H1 (cell line): ENCODE data around the gene RPS21. TPM values are rescaled to one million over a fixed set of nuclear protein-coding genes. Genes with fewer than 3 reads are reported as not detected.

Experiments used
- CTCF ChIA-PET: fragments of 300-600 bp; sonication (Branson Sonifier 250); formaldehyde crosslinking; loops from one replicate; lab custom pipeline; 2021; ENCODE audit not compliant: partially characterized antibody; lab: Charles Lee
- POLR2A ChIA-PET: fragments of 300-600 bp; sonication (Branson Sonifier 250); formaldehyde crosslinking; loops from one replicate; lab custom pipeline; 2021; ENCODE audit warnings: inconsistent platforms; ENCODE audit not compliant: partially characterized antibody; lab: Charles Lee
- DNase-seq, 2 experiments: peaks; one replicate each; pipeline versions ENCODE4 v3.0.0 to v3.0.0-alpha.2; 2010 to 2022; ENCODE audit warnings: low spot score in 2 of 2, low read depth in 1 of 2, mixed read lengths in 1 of 2
- FAIRE-seq: peaks from 2 replicates; lab custom pipeline; 2011; peaks lifted over from hg19 to GRCh38; lab: Jason Lieb, UNC
- H2AFZ ChIP-seq: 2 replicates; pipeline ENCODE4 v1.8.1; 2012; ENCODE audit warnings: low read length, inconsistent platforms
- H2AK5ac ChIP-seq: 2 replicates; pipeline ENCODE4 v1.6.1; 2013; ENCODE audit warnings: low read depth, low read length
- H2BK120ac ChIP-seq: replicated peaks from 2 replicates; pipeline ENCODE3; 2013; ENCODE audit warnings: low read depth, low read length, inconsistent platforms
- H2BK12ac ChIP-seq: 2 replicates; pipeline ENCODE4 v1.6.1; 2013; ENCODE audit warnings: low read depth, low read length
- H2BK15ac ChIP-seq: 2 replicates; pipeline ENCODE4 v1.6.1; 2013; ENCODE audit warnings: low read length
- H2BK20ac ChIP-seq: 2 replicates; pipeline ENCODE4 v1.6.1; 2013; ENCODE audit warnings: low read length
- H2BK5ac ChIP-seq: 2 replicates; pipeline ENCODE4 v1.6.1; 2013; ENCODE audit warnings: low read depth, low read length
- H3K14ac ChIP-seq: 2 replicates; pipeline ENCODE4 v1.6.1; 2013; ENCODE audit warnings: inconsistent platforms; ENCODE audit not compliant: insufficient read length
- H3K18ac ChIP-seq: 2 replicates; pipeline ENCODE4 v1.6.1; 2013; ENCODE audit warnings: low read length; ENCODE audit errors: extremely low read depth
- H3K23ac ChIP-seq: 2 replicates; pipeline ENCODE4 v1.6.1; 2013; ENCODE audit warnings: inconsistent platforms; ENCODE audit not compliant: insufficient read length
- H3K23me2 ChIP-seq: 2 replicates; pipeline ENCODE4 v1.6.1; 2013; ENCODE audit warnings: low read depth, low read length
- H3K27ac ChIP-seq: 2 replicates; pipeline ENCODE4 v1.6.1; 2011; ENCODE audit warnings: low read depth, low read length, inconsistent platforms
- H3K27me3 ChIP-seq, 4 experiments: replicated peaks in 1 of 4; 1 replicate in 1 of 4; 2 replicates in 3 of 4; pipeline versions ENCODE4 v1.6.1 to v1.8.1; 2011 to 2013; ENCODE audit warnings: low read length in 3 of 4, mild to moderate bottlenecking in 3 of 4, inconsistent platforms in 2 of 4, mixed read lengths in 2 of 4, moderate library complexity in 1 of 4; ENCODE audit not compliant: control insufficient read depth in 3 of 4, insufficient read depth in 3 of 4; ENCODE audit errors: extremely low read depth in 1 of 4
- H3K36me3 ChIP-seq, 4 experiments: 2 replicates each; pipeline versions ENCODE4 v1.6.1 to v1.8.1; 2011 to 2013; ENCODE audit warnings: mild to moderate bottlenecking in 4 of 4, low read length in 3 of 4, moderate library complexity in 2 of 4, control low read depth in 1 of 4, inconsistent platforms in 1 of 4; ENCODE audit not compliant: insufficient read depth in 4 of 4, control insufficient read depth in 2 of 4
- H3K4ac ChIP-seq: replicated peaks from 2 replicates; pipeline ENCODE3; 2013; ENCODE audit warnings: low read length, low read depth, mixed read lengths, inconsistent platforms; ENCODE audit not compliant: insufficient read length
- H3K4me1 ChIP-seq, 4 experiments: replicated peaks in 1 of 4; 1 replicate in 1 of 4; 2 replicates in 3 of 4; pipeline versions ENCODE4 v1.6.1 to v1.8.1; 2011 to 2013; ENCODE audit warnings: low read length in 3 of 4, inconsistent platforms in 2 of 4, mixed read lengths in 1 of 4; ENCODE audit not compliant: insufficient read depth in 4 of 4, control insufficient read depth in 3 of 4
- H3K4me2 ChIP-seq, 2 experiments: 2 replicates each; pipeline versions ENCODE4 v1.6.1 to v1.8.1; 2011 to 2013; ENCODE audit warnings: low read depth in 2 of 2, low read length in 2 of 2, control low read depth in 1 of 2, inconsistent platforms in 1 of 2, mild to moderate bottlenecking in 1 of 2; ENCODE audit not compliant: insufficient read depth in 1 of 2
- H3K4me3 ChIP-seq, 4 experiments: fragments of 200-600, 300-600 bp in 1 of 4; sonication (generic), shearing (Covaris generic), sonication (Bioruptor Twin) in 1 of 4; 2 replicates each; pipeline versions ENCODE4 v1.5.1 to v1.8.1; 2011 to 2016; ENCODE audit warnings: low read length in 4 of 4, low read depth in 3 of 4, control low read depth in 2 of 4, inconsistent platforms in 2 of 4, mild to moderate bottlenecking in 2 of 4, mixed read lengths in 1 of 4, moderate library complexity in 1 of 4; ENCODE audit not compliant: insufficient read depth in 2 of 4; ENCODE audit errors: extremely low read depth in 1 of 4
- H3K56ac ChIP-seq: replicated peaks from 2 replicates; pipeline ENCODE3; 2013; ENCODE audit warnings: low read depth, mild to moderate bottlenecking, mixed read lengths, low read length, inconsistent platforms; ENCODE audit not compliant: insufficient read length
- H3K79me1 ChIP-seq: 2 replicates; pipeline ENCODE4 v1.6.1; 2013; ENCODE audit warnings: low read depth, low read length, control low read depth
- H3K79me2 ChIP-seq, 2 experiments: 2 replicates each; pipeline versions ENCODE4 v1.6.1 to v1.8.1; 2012 to 2013; ENCODE audit warnings: low read length in 2 of 2, mild to moderate bottlenecking in 2 of 2, inconsistent platforms in 1 of 2; ENCODE audit not compliant: insufficient read depth in 2 of 2, control insufficient read depth in 1 of 2
- H3K9ac ChIP-seq, 4 experiments: replicated peaks in 1 of 4; 1 replicate in 1 of 4; 2 replicates in 3 of 4; pipeline versions ENCODE4 v1.6.1 to v1.8.1; 2011 to 2013; ENCODE audit warnings: low read depth in 3 of 4, low read length in 3 of 4, control low read depth in 2 of 4, mild to moderate bottlenecking in 2 of 4, moderate library complexity in 2 of 4, inconsistent platforms in 1 of 4; ENCODE audit errors: extremely low read depth in 1 of 4
- H3K9me3 ChIP-seq, 2 experiments: 2 replicates each; pipeline versions ENCODE4 v1.6.1 to v1.8.1; 2012 to 2013; ENCODE audit warnings: mild to moderate bottlenecking in 2 of 2, moderate library complexity in 2 of 2, control low read depth in 1 of 2, inconsistent platforms in 1 of 2, low read depth in 1 of 2, low read length in 1 of 2, mixed read lengths in 1 of 2; ENCODE audit not compliant: insufficient read depth in 2 of 2
- H4K20me1 ChIP-seq, 2 experiments: replicated peaks in 1 of 2; 2 replicates each; pipeline versions ENCODE3 to v1.8.1; 2011 to 2013; ENCODE audit warnings: inconsistent platforms in 2 of 2, low read length in 2 of 2, mild to moderate bottlenecking in 1 of 2; ENCODE audit not compliant: insufficient read depth in 2 of 2, control insufficient read depth in 1 of 2
- H4K5ac ChIP-seq: 2 replicates; pipeline ENCODE4 v1.6.1; 2013; ENCODE audit warnings: low read length, low read depth, mixed read lengths, inconsistent platforms; ENCODE audit not compliant: insufficient read length
- H4K8ac ChIP-seq: 2 replicates; pipeline ENCODE4 v1.8.0; 2013; ENCODE audit warnings: mild to moderate bottlenecking, moderate library complexity, low read length, inconsistent platforms; ENCODE audit not compliant: insufficient read depth; ENCODE audit errors: extremely low read depth
- H4K91ac ChIP-seq: replicated peaks from 2 replicates; pipeline ENCODE3; 2013; ENCODE audit warnings: low read length, mixed read lengths, inconsistent platforms; ENCODE audit not compliant: insufficient read length
- EGR1 ChIP-seq: IDR thresholded peaks from 2 replicates; pipeline ENCODE4 v1.6.1; 2011; ENCODE audit warnings: low read depth, low read length, borderline replicate concordance
- POLR2AphosphoS5 ChIP-seq: IDR thresholded peaks from 2 replicates; pipeline ENCODE4 v1.6.1; 2011; ENCODE audit warnings: low read depth, low read length
- RAD21 ChIP-seq, 2 experiments: IDR thresholded peaks in 1 of 2; conservative IDR thresholded peaks in 1 of 2; 2 replicates each; pipeline ENCODE4 v1.6.1; 2011; ENCODE audit warnings: low read depth in 2 of 2, low read length in 2 of 2, improper control_type of control experiment in 1 of 2, inconsistent platforms in 1 of 2, mild to moderate bottlenecking in 1 of 2, moderate library complexity in 1 of 2
- WGBS, 2 experiments: shearing (Covaris generic) in 1 of 2; methylation state at CpG; one replicate each; pipeline versions ENCODE4 v1.1.6 to v1.1.7; 2013 to 2015; ENCODE audit warnings: low lambda C conversion rate in 2 of 2, mixed read lengths in 2 of 2, inconsistent platforms in 1 of 2, low coverage in 1 of 2, missing lambda C conversion rate in 1 of 2; ENCODE audit not compliant: insufficient replicate concordance in 2 of 2, insufficient coverage in 1 of 2, insufficient read length in 1 of 2; ENCODE audit errors: extremely low coverage in 1 of 2, missing lambda C conversion rate in 1 of 2; 5-methylcytosine and 5-hydroxymethylcytosine counted together
- polyA plus RNA-seq, 7 experiments: library from polyadenylated mRNA; depleted of rRNA in 3 of 7; stranded (reverse) in 5 of 7; unstranded in 2 of 7; fragments of >200 nt in 5 of 7; fragments of 200-250 nt in 2 of 7; gene quantifications; 1 replicate in 5 of 7; 2 replicates in 1 of 7; 4 replicates in 1 of 7; pipeline versions ENCODE4 v1.2.1 to v1.2.3, GENCODE V29; 2011 to 2013; ENCODE audit warnings: missing spikeins in 2 of 7, mixed read lengths in 2 of 7
- total RNA-seq: library from RNA; stranded (reverse); fragmentation: NEBNext Ultra II Directional; extraction: Animal tissue kit (Norgen Biotek cat#: 25700); gene quantifications from 2 replicates; pipeline ENCODE4 v1.2.1, GENCODE V29; 2021
- TF ChIP-seq, protein P1 (sequence below), 3 experiments: IDR thresholded peaks; 1 replicate in 2 of 3; 2 replicates in 1 of 3; pipeline versions ENCODE4 v1.5.1 to v1.6.1; 2011; ENCODE audit warnings: low read length in 3 of 3, mild to moderate bottlenecking in 3 of 3, inconsistent platforms in 2 of 3, low read depth in 1 of 3, moderate library complexity in 1 of 3; ENCODE audit not compliant: insufficient read depth in 1 of 3; ENCODE audit errors: control extremely low read depth in 1 of 3

Gene RPS21
- total and polyA plus RNA-seq, 2 of the 8 experiments (the other 6 are each of a cell fraction or from before 2014, with no cell fraction given) = 1,787 to 7,219 TPM

- Histone ChIP-seq H2BK5ac (peak overlapping the region; percentile 99), H3K79me1 (peaks cover 10% of the 10 kb centered on the region), H3K56ac (peak overlapping the region; percentile 54), H4K5ac (no peak overlapping the region), H3K23ac (no peak overlapping the region), H4K8ac (peak overlapping the region; percentile 73), H2BK12ac (peak overlapping the region; percentile 92; the same call in 1 of the 2 replicates), H3K27ac (peak overlapping the region; percentile 45; the same call in 1 of the 2 replicates), H2BK20ac (peak overlapping the region; percentile 72; the same call in 1 of the 2 replicates), H4K20me1 (peaks cover 7 to 12% of the 10 kb centered on the region in 2 experiments), H3K79me2 (peaks cover 13 to 57% of the 10 kb centered on the region in 2 experiments; a peak in 3 of 4 replicates), H3K14ac (no peak overlapping the region), H3K23me2 (peaks cover 14% of the 10 kb centered on the region), H3K4me1 (peaks cover 11 to 74% (median 68%) of the 10 kb centered on the region in 4 experiments), H2AFZ (no peak overlapping the region), H4K91ac (peak overlapping the region; percentile 5), H2BK120ac (no peak overlapping the region), H3K9me3 (no peaks in the 10 kb centered on the region), H3K4me3 (0 out of 8 replicates have a peak overlapping the region, but pooled peaks of 1 of the 4 experiments have one; percentile 12), H2BK15ac (peak overlapping the region; percentile 92), H3K36me3 (peaks cover 0 to 13% (median 2%) of the 10 kb centered on the region in 4 experiments; a peak in 3 of 8 replicates), H3K27me3 (no peaks in the 10 kb centered on the region), H3K4ac (no peak overlapping the region), H3K18ac (peak overlapping the region; percentile 78), H3K9ac (no peak overlapping the region; a peak in 2 of 7 replicates), H2AK5ac (peak overlapping the region; percentile 83; the same call in 1 of the 2 replicates), H3K4me2 (peak overlapping the region; percentile 34 to 84)
- TF ChIP-seq POLR2AphosphoS5 (0 out of 2 replicates have a peak, but pooled peaks have one; percentile 27), EGR1 (no peak), RAD21 (IDR thresholded peaks at IDR 0.05 in 1 of 2, conservative IDR thresholded peaks at IDR 0.05 in 1 of 2; ENCODE audit: low read depth in 2 of 2, low read length in 2 of 2) (peak in 1 of 2 experiments; percentile 29; a peak in 1 of 4 replicates)
- TF ChIP-seq, protein P1, sequence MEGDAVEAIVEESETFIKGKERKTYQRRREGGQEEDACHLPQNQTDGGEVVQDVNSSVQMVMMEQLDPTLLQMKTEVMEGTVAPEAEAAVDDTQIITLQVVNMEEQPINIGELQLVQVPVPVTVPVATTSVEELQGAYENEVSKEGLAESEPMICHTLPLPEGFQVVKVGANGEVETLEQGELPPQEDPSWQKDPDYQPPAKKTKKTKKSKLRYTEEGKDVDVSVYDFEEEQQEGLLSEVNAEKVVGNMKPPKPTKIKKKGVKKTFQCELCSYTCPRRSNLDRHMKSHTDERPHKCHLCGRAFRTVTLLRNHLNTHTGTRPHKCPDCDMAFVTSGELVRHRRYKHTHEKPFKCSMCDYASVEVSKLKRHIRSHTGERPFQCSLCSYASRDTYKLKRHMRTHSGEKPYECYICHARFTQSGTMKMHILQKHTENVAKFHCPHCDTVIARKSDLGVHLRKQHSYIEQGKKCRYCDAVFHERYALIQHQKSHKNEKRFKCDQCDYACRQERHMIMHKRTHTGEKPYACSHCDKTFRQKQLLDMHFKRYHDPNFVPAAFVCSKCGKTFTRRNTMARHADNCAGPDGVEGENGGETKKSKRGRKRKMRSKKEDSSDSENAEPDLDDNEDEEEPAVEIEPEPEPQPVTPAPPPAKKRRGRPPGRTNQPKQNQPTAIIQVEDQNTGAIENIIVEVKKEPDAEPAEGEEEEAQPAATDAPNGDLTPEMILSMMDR (IDR thresholded peaks at IDR 0.05; ENCODE audit: control extremely low read depth in 1 of 3, insufficient read depth in 1 of 3, low read depth in 1 of 3, low read length in 3 of 3) = peak in 2 of 3 experiments; percentile 26 to 39; a peak in 2 of 4 replicates
- ChIA-PET POLR2A (interaction anchor here (0.8 to 12.6 kb wide), 14 partner anchors 7 to 451 kb away, joined by 3 to 213 read pairs (median 10); partner anchors contain the start of genes ADRM1 and RPS21), CTCF (interaction anchor here (0.7 to 10.9 kb wide), 16 partner anchors 8 to 255 kb away, joined by 3 to 212 read pairs (median 5); partner anchors contain the start of gene RPS21)
- FAIRE-seq = no peak
- 87% methylated on average over 21 of the region's 22 CpGs; no CpG with 5 or more reads in 1 of the 2 experiments for WGBS, 2 experiments
- DNase-seq = peak in 1 of 2 experiments; percentile 59
Observed at GRCh38 chr20:62363920-62364851, 22.7 kb upstream of the RPS21 start.
